Right forelimb (tissue), 1 donor: Measurements from ENCODE around the gene AHI1.
A peak's percentile ranks its signal among the peaks of the same experiment; 100 is the strongest.
"Not testable (repeated sequence)": the region's sequence is repeated elsewhere in the genome, so short reads cannot be mapped to it uniquely, and the experiment has no call there.

ENCODE experiments used
- DNase-seq: peaks from one replicate; pipeline ENCODE4 v3.0.0-alpha.2; 2018

The AHI1 gene

DNA sequence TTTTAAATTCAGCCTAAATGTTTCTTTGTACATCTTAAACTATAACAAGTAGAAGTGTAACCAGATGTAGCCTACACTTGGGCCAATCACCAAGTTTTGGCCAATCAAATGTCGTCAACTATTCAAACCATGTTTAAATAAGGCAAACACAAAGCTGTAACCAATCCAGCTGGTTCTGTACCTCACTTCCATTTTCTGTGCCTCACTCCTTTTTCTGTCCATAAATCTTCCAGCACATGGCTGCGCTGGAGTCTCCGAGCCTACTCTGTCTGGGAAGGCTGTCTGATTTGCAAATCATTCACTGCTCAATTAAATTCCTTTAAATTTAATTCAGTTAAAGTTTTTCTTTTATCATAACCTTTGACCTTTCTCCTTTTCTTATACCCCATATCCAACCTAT is 7.7 kb upstream of the AHI1 start:
- no peak for DNase-seq

DNA sequence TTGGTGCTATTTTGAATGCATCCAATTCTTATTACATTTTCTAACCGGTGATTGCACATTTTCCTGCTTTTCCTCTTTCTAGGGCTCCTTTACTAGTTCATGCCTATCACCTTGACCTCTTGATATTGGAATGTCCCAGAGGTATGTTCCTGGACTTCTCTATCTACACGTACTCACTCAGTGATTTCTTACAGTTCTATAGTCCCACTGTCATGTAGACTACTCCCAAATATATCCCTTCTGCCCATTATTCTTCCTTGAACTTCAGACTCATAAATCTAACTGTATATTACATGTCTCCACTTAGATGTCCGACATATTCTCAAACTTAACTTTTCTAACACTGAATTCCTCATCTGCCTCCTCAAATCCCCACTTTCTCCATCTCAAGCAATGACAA is 7.2 kb upstream of the AHI1 start:
- no peak for DNase-seq

DNA sequence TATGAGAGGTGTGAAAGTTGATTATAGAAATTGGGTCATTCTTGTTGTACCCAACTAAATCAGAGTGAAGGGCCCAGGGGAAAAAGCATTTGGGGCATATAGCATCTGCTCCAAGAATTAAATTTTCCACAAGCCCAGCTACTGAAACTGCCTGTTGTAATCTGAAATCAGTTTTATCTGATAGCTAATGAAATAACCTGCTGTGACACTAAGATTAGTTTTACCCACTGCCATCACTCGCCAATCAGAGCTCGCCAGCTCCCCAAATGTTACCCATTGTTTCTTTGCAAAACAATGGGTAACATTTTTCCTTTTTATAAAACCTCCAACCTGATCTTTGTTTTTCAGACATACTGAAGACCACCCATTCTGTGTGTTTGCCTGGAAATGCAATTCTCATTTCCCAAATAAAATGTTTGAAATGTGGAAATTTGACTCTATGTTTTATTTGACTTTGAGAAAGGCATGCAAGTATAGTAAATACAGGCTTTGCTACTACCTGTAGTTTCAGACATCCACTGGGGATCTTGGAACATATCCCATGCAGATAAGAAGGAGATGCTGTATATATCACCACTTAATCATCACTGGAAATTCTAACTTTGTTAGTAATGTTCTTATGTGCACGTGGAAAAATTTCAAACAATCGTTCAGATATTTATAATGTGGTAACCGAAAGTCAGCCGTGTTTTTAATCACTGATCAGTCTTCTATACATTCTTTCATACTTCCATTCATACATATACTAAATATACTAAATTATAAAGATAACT is 6.3 kb upstream of the AHI1 start:
- DNase-seq = no peak

DNA sequence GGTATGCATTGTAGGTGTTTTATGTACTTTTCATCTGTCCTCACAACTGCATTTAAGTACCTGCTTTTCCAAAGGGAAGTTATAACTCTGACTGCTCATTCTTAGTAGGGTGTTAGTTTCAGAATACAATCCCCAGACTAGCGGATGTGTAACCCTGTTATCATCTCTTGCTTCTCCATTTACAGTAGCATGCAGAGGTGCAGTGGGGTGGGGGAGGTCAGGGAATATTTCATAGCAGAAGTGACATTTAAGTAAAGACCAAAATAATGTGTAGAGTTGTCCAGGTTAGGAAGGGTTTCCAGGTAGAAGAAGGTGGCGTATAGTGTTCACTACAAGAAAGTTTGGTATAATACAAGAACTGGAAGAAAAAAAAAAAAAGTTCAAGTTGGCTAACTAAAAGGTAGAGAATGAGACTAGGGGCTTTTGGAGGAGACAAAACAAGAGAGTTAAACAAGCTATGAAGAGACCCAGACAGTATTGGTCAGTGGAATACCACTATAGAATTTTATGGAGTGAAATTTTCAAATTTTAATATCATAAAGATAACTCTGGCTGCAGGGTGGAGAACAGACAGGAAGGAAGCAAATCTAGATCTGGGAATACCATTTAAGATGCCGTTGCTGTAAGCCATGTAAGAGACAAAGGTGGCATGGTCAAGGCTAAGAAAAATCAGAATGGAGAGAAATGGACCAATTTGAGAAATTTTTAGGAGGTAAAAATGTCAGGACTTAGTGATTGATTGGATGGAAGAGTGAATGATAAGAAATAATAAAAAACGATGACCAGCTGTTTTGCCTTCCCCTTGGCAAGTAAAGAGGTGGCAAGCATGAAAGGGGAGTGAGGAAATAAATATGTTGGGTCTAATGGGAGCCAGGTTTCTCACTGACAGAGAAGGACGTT is 2.2 kb upstream of the AHI1 start:
- DNase-seq = no peak

DNA sequence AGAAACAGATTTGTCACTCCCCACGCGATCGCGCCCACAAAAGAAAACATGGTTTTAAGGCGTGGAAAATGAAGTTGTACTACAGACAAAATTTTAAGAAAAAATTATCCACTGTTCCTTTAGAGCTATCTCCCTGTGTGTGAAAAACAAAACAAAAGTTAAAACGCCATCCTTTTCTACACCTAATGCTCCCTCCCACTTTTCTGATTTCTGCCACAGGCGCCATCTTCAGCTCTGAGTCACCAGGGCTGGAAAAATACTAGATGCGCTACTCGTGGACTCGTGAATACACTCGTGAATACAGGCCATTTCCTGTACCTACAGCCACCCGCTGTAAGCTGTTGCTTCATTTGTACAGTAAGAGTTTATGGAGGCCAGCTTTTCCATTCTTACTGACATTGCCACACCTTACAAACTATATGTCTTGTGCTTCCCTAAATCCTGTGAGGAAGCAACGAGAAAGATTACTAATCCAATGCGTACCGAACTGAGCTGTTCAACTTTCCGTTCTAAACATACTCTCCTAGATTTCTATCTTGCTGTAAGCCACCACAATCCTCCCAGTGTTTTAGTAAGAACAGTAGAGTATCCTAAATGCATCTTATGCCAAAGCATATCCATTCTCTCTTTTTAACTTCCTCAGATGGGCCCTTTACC is 773 bp upstream of the AHI1 start:
- DNase-seq = peak; percentile 81

DNA sequence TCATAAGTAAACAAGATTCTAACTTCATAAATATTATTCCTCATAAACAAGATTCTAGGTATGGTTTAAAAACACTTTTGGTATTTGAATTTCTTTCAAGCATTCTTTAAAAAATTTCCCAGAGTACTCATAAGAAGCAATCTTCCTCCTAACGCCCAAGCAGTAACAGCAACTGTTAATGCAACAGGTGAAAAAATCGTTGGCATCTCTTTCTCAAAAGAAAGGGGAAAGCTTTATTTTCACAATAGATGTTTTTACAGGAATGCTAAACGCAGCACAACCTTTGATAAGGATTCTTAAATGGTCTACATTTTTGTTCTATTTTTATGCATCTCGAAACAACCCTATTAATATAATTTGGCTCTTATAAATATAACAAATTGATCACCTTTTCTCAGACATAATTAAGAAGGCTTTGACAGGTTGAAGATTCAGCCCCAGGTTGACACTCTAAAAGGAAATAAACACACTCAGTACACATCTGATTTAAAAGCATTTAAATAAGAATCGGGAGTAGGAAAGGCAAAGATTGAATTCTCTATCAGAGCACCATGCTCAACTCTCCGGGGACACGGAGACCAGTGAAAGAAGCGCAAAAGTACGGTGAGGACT is 634 bp downstream of the AHI1 start:
- no peak for DNase-seq

DNA sequence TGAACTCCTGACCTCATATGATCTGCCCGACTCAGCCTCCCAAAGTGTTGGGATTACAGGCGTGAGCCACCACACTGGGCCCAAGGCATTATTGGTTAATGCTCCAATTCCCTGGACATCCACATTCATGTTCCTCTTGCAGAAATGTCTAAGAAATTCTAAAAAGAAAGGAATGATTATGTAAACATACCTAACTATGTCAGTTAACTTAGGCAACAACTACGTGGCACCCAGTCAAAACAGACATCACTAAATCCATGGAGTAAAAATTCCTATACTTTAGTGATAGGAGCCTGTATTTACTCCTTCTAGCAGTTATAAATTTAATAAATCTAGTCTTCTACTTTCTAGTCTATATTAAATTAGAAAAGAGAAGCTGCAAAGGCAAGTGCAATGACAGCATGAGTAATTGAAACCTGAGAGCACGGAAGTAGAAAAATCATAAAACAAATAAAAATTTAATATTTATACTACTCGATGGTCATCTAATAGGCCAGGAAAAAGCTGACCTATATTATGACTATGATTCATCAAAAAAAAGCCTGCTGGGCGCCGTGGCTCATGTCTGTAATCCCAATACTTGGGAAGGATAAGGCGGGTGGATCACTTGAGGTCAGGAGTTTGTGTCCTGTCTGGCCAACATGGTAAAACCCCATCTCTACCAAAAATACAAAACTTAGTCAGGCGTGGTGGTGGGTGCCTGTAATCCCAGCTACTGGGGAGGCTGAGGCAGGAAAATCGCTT is 4.2 kb downstream of the AHI1 start:
- DNase-seq = no peak

DNA sequence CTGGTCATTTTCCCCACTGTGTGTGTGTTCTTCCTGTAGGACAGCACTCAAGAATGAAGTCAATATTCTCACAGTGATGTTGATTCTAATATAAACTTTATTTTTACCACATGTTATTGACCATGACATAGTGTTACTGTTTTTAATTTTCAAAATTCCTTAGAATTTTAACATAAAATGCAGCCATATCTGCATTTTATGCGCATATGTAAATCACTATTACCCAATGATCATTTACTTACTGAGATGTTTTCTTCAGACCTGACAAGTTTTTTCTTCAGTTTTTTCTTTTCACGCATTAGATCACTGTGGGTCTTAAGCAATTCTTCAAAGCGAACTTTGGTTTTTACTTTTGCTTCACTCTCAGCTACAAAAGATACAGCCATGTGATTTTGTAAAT is 7.2 kb downstream of the AHI1 start:
- DNase-seq = no peak

DNA sequence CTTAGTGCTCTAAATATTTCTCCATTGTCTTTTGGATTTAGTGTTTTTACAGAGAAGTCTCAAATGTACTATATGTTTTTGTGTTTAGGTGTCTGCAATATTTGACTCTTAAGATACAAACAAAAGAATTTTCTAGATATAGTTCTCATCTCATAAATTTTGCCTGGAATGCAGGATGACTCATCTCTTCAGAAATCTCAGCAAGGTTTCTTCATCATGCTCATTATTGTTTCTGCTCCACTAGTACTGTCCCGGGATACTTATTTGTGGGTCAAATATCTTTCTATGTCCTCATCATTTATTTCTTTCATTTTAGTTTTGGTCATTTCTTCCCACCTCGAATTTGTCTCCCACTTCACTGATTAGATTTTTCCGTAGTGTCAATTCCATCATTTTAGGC is 9.5 kb downstream of the AHI1 start:
- no peak for DNase-seq

DNA sequence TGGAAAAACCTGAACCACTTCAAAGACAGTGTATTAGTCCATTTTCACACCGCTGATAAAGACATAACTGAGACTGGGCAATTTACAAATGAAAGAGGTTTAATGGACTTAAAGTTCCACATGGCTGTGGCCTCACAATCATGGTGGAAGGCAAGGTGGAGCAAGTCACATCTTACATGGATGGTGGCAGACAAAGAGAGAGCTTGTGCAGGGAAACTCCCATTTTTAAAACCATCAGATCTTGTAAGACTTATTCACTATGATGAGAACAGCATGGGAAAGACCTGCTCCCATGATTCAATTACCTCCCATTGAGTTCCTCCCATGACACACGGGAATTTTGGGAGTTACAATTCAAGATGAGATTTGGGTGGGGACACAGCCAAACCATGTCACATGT is 13.6 kb downstream of the AHI1 start:
- not testable (repeated sequence) for DNase-seq

DNA sequence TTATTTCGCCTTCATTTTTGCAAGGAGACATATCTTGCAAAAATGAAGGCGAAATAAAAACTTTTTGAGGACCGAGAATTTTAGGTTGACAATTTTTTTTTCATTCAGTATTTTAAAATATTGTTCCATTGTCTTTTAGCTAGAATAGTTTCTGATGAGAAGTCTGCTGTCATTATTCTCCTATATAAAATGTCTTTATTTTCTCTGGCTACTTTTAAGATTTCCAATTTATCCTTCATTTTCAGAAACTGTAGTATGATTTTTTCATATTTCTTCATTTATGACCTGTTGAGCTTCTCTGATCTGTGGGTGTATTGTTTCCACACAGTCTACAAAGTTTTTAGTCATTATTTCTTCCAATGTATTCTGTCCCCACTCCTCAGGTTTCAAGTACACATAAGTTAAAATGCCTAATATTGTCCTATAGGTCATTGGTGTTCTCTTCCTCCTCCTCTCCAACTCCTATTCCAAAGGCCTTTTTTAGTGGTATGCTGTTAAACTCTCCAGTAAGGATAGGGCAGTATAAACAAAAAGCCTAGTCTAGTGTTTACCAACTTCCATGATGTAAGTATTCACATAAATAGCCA is 15.7 kb downstream of the AHI1 start:
- DNase-seq = no peak

DNA sequence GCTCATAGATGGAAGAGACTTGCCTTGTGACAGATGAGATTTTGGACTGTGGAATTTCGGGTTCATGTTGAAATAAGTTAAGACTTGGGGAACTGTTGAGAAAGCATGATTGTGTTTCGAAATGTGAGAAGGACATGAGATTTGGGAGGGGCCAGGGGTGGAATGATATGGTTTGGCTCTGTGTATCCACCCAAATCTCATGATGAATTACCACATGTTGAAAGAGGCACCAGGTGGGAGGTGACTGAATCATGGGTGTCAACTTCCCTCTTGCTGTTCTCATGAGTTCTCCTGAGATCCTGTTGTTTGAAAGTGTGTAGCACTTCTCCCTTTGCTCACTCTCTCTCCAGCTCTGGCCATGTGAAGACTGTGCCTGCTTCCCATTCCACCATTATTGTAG is 17.9 kb downstream of the AHI1 start:
- no peak for DNase-seq

DNA sequence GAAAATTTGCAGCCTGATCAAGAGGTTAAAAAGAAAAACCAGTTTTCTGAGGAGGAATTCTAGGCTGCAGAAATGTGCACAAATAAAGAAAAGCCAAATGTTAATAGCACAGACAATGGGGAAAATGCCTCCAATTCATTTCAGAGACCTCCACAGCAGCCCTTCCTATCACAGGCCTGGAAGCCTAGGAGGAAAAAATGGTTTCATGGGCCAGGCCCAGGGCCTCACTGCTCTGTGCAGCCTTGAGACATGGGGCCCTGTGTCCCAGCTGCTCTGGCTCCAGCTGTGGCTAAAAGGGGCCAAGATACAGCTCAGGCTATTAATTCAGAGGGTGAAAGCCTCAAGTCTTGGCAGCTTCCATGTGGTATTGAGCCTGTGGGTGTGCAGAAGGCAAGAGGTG is 18.9 kb downstream of the AHI1 start:
- DNase-seq = no peak

DNA sequence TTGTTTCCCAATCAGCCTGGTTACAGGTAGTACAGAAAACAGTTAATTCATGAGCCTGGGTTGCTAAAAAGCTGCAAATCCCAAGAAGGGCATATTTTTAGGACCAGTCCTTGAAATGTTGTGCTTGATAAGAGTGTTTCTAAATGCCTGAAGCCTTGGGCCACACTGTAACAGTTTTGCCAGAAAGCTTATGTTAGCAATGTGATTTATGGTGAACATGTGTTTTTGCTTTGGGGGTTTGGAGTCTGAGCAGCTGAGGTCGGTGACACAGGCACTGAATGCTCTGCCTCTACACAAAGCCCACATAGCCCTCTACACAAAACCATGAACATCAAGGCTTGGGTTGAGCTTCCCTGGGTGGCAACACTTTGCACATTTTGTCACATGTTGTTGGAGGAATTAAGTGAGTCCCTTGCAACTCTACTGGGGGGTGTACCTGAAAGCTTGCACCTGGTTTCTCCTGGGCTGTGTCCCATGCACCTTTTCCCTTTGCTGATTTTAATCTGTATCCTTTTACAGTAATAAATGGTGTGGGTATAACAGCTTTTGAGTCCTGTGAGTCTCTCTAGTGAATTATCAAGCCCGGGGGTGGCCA is 22.2 kb downstream of the AHI1 start:
- DNase-seq = no peak

DNA sequence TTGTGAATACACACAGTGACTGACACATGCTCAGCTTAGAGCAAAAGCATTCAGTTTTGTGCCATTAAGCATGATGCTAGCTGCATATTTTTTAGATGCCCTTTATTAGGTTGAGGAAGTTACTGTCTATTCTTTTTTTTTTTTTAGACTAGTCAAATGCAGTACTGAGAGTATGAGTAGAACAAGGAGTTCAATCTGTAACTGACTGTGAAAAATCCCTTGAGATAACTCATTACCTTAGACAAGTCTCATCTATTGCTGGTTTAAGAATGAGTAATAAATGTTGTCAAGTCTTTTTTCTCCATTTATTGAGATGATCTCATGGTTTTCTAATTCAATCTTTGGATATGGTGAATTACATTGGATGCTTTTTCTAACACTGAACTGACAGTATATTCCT is 23.2 kb downstream of the AHI1 start:
- DNase-seq = no peak

DNA sequence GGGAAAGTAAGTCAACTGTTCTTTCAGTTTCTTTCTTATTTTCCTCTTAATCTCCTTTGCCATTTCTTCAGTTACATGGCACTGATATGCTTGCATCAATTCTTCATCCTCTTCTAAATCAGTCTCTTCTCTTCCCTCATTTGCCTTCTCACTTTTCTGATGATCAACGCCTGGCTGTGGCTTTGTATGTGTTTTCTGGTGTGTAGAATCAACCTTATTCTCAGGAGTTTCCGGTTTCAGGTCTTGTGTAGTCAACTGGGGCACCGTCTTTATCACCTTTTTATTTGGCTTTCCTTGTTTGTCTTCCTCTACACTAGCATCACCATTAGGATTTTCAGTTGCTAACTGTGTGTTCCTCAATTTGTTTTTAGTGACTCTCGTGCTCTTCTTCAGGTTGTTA is 31.6 kb downstream of the AHI1 start:
- DNase-seq = no peak

DNA sequence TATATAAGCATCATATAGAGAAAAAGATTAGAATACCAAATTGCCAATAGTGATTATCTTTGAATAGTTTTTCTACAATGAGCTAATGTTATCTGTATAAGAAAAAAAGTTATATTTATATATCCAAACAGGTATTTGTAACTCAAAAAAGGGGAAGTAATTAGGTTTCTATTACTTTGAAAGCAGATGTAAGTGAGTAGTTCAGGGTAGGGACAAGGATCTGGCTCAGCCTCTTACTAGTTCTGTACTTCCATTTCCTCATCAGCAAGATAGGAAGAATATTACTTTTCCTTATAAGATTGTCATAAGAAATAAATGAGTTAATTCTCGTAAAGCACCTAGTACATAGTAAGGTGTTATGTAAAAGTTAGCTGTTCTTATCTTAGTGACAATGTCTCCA is 32.2 kb downstream of the AHI1 start:
- no peak for DNase-seq

DNA sequence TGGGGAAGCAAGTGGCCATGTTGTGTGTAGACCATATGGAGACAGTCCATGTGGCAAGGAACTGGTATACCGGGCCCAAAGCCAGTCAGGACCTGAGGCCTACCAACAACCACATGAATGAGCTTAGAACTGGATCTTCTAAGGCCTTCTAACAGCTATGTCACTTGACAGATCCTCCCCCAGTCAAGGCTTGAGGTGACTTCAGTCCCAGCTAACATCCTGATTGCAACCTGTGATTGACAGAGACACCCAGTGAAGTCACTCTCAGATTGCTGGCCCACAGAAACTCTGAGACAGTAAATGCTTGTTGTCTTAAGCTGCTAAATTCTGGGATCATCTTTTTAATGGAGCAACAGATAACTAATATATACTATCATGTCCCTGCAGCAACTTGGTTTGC is 32.9 kb downstream of the AHI1 start:
- DNase-seq = no peak

DNA sequence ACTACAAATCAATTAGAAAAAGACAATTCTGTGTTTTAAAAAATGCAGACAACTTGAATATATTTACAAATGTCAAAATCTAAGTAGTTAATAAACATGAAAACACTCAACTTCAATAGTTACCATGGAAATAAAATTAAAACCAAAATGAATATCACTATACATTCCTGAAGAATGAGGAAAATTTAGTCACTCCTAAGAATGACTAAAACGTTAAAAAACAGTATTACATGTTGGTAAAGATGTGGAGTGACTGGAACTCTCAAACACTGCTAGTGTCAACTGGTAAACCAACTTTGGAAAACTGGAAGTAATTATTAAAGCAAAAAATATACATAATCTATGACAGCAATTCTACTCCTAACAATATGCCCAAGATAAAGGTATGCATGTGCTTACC is 36.3 kb downstream of the AHI1 start:
- no peak for DNase-seq

DNA sequence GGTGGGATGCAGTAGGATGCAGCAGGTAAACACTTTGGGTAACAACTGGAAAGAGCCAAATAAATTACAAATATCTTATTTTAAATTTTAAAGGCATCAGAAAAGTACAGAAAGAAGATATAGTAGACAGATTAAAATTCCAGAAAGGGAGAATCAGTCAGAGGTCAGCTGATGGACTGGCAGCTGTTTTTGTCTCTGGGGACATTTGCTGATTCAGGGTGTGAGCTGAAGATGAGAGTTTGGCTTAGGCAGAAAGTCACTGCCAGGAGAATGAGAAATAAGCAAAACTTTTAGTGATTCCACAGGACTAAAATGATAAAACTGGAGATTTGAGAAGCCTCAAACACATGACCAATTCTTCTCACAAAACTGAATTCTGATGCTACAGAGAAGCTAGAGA is 39.5 kb downstream of the AHI1 start:
- DNase-seq = no peak

DNA sequence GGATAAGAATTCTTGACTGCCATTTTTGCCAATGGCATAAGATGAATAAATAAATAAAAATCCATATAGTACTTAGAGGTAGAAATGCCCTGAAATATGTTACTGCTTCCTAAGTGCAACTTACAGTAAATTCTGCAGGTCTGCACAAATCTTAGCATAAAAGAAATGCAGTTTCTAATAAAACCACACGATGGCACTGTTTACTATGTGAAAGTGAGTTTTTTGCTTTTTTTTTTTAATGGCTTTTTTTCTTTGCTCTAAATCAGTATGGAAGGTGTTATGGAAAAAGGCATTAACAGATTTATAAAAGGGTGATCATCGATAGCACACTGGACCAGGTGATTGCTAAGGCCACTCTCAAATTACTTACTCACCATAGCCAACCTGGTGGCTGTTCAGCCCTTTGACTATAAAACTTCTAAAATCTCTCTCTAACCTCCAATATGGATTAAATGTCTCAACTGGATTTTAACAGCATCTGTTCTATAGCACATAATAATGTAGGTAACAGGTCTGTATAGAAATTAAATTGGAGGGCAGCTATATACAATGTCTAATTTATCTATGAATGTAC is 45.8 kb downstream of the AHI1 start:
- no peak for DNase-seq
